Sigmoid colon (tissue), 4 donors: ENCODE data around the gene NDUFB4.

Source experiments
- CTCF ChIP-seq, 4 experiments: fragments of 450-650 bp in 3 of 4; fragments of 200-600 bp in 1 of 4; IDR thresholded peaks; one replicate each; pipeline ENCODE4 v1.5.1; 2016 to 2019; ENCODE audit warnings: antibody characterized with exemption in 4 of 4, mild to moderate bottlenecking in 3 of 4, moderate library complexity in 2 of 4
- EP300 ChIP-seq, 4 donors: sonication (generic); formaldehyde crosslinking; IDR thresholded peaks; one replicate each; pipeline ENCODE4 v1.6.1; 2017; ENCODE audit warnings: antibody characterized with exemption in 4 of 4
- POLR2A ChIP-seq, 2 donors: fragments of 450-650 bp; IDR thresholded peaks; one replicate each; pipeline ENCODE4 v1.6.1; 2016; ENCODE audit warnings: antibody characterized with exemption in 2 of 2, mild to moderate bottlenecking in 2 of 2, moderate library complexity in 2 of 2
- POLR2AphosphoS5 ChIP-seq, 4 donors: sonication (generic); formaldehyde crosslinking; IDR thresholded peaks; one replicate each; pipeline ENCODE4 v1.6.1; 2017; ENCODE audit warnings: antibody characterized with exemption in 4 of 4

DNA sequence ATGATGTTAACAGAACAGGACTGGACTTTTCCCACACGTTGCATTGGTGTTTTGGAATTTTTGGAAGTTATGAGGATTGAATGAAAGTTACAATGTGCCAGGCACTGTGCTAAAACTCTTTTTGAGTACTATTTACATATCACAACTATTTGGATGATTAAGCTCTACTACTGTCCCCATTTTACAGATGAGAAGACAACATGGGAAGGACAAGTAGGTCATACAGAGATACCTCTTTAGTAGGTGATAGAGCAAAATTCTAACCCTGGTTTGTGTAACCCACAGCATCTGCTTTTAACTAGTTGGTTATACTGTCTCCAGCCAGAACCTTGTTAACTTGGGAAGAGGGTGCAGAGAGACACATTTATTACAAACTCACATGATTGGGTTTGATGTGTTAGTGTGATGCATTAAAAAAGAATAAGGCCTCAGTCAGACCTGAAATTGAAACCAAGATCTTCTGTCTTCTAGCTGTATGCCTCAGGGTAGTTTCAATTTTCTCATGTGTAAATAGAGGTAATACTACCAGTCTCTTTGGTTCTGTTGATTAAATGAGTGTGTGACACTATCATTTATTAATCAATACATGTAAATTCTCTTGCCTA is 1.4 kb downstream of the NDUFB4 start:
- no peak for TF ChIP-seq POLR2AphosphoS5 (IDR thresholded peaks at IDR 0.05)
- no peak for TF ChIP-seq CTCF (IDR thresholded peaks at IDR 0.05)
- TF ChIP-seq EP300 (IDR thresholded peaks at IDR 0.05): no peak
- TF ChIP-seq POLR2A (IDR thresholded peaks at IDR 0.05): no peak
